GM19452 (cell line): ENCODE results near the gene DIAPH2.

Experiments
- ATAC-seq: cut with Tn5 transposase; IDR thresholded peaks from one replicate; pipeline ENCODE4 v1.9.1; 2021; ENCODE audit not compliant: unreplicated experiment

DIAPH2 gene

GRCh38 chrX:97158269-97158668 is 473.6 kb downstream of the DIAPH2 start:
- no peak for ATAC-seq

- ATAC-seq = no peak
Measured at GRCh38 chrX:97159916-97160800, 475.5 kb downstream of the DIAPH2 start.

GRCh38 chrX:97167333-97167732 is 482.7 kb downstream of the DIAPH2 start:
- peak; percentile 55 for ATAC-seq

- ATAC-seq = peak; percentile 69
Measured at GRCh38 chrX:97168646-97169045, 484.0 kb downstream of the DIAPH2 start.

GRCh38 chrX:97175147-97175546 is 490.5 kb downstream of the DIAPH2 start:
- ATAC-seq = no peak

- no peak for ATAC-seq
Measured at GRCh38 chrX:97189668-97190067, 505.0 kb downstream of the DIAPH2 start.

GRCh38 chrX:97199501-97199900 is 514.9 kb downstream of the DIAPH2 start:
- ATAC-seq = no peak

- no peak for ATAC-seq
Measured at GRCh38 chrX:97200454-97200853, 515.8 kb downstream of the DIAPH2 start.

- no peak for ATAC-seq
Measured at GRCh38 chrX:97210501-97210900, 525.9 kb downstream of the DIAPH2 start.

- ATAC-seq = no peak
Measured at GRCh38 chrX:97211070-97211469, 526.4 kb downstream of the DIAPH2 start.

GRCh38 chrX:97215186-97215585 is 530.5 kb downstream of the DIAPH2 start:
- no peak for ATAC-seq

GRCh38 chrX:97224148-97224547 is 539.5 kb downstream of the DIAPH2 start:
- ATAC-seq = no peak

- no peak for ATAC-seq
Measured at GRCh38 chrX:97229318-97229717, 544.7 kb downstream of the DIAPH2 start.

- no peak for ATAC-seq
Measured at GRCh38 chrX:97230948-97231347, 546.3 kb downstream of the DIAPH2 start.

GRCh38 chrX:97234471-97235081 is 549.9 kb downstream of the DIAPH2 start:
- peak; percentile 99 for ATAC-seq

- no peak for ATAC-seq
Measured at GRCh38 chrX:97238632-97239031, 554.0 kb downstream of the DIAPH2 start.

GRCh38 chrX:97252111-97252510 is 567.5 kb downstream of the DIAPH2 start:
- no peak for ATAC-seq

GRCh38 chrX:97260679-97261078 is 576.0 kb downstream of the DIAPH2 start:
- no peak for ATAC-seq

- ATAC-seq = no peak
Measured at GRCh38 chrX:97266406-97267121, 581.9 kb downstream of the DIAPH2 start.

GRCh38 chrX:97267396-97268181 is 582.9 kb downstream of the DIAPH2 start:
- no peak for ATAC-seq

GRCh38 chrX:97268182-97268680 is 583.6 kb downstream of the DIAPH2 start:
- ATAC-seq = no peak
